Measurements from ENCODE around the gene PLEKHN1.
"Not testable (repeated sequence)": the region's sequence is repeated elsewhere in the genome, so short reads cannot be mapped to it uniquely, and the experiment has no call there.

PLEKHN1 gene

GRCh38 chr1:997713-997992 lies 31.4 kb downstream of the PLEKHN1 start:
- DNase-seq: no peak

- no peak for DNase-seq
These were observed 31.9 kb downstream of the PLEKHN1 start for GRCh38 chr1:997993-998744.

- no peak for DNase-seq
These were observed 32.4 kb downstream of the PLEKHN1 start for GRCh38 chr1:998745-998994.

GRCh38 chr1:998995-999724 lies 32.9 kb downstream of the PLEKHN1 start:
- no peak for DNase-seq

GRCh38 chr1:999725-1000356 lies 33.6 kb downstream of the PLEKHN1 start, which contains the start of gene HES4:
Gene HES4, minus strand, starts transcription at chr1:1000097. Its CDS starts 124 bp downstream, at chr1:999973.
- no peak for DNase-seq

GRCh38 chr1:1000357-1001056 lies 34.2 kb downstream of the PLEKHN1 start:
- no peak for DNase-seq

GRCh38 chr1:1001057-1001783 lies 34.9 kb downstream of the PLEKHN1 start:
- DNase-seq: no peak

- no peak for DNase-seq
These were observed 37.5 kb downstream of the PLEKHN1 start for GRCh38 chr1:1003618-1004419.

GRCh38 chr1:1004420-1004779 lies 38.1 kb downstream of the PLEKHN1 start:
- no peak for DNase-seq

- DNase-seq: peak; percentile 20
These were observed 38.8 kb downstream of the PLEKHN1 start for GRCh38 chr1:1004780-1005697.

- DNase-seq: no peak
These were observed 39.6 kb downstream of the PLEKHN1 start for GRCh38 chr1:1005774-1006304.

- DNase-seq: no peak
These were observed 40.2 kb downstream of the PLEKHN1 start for GRCh38 chr1:1006305-1007159.

- DNase-seq: not testable (repeated sequence)
These were observed 43.8 kb downstream of the PLEKHN1 start for GRCh38 chr1:1010131-1010530.

GRCh38 chr1:1011396-1011949 lies 45.2 kb downstream of the PLEKHN1 start:
- DNase-seq: no peak

- not testable (repeated sequence) for DNase-seq
These were observed 46.4 kb downstream of the PLEKHN1 start for GRCh38 chr1:1012736-1013104.

GRCh38 chr1:1013105-1013921 lies 47.0 kb downstream of the PLEKHN1 start, which contains the start of gene ISG15:
Gene ISG15, plus strand, starts transcription at chr1:1013497. Its CDS starts 77 bp downstream, at chr1:1013574.
- DNase-seq: peak; percentile 47

GRCh38 chr1:1013922-1014648 lies 47.8 kb downstream of the PLEKHN1 start:
- no peak for DNase-seq
